ENCODE data around the gene G6PC1.
A peak's percentile ranks its signal among the peaks of the same experiment; 100 is the strongest.

G6PC1 gene

DNA sequence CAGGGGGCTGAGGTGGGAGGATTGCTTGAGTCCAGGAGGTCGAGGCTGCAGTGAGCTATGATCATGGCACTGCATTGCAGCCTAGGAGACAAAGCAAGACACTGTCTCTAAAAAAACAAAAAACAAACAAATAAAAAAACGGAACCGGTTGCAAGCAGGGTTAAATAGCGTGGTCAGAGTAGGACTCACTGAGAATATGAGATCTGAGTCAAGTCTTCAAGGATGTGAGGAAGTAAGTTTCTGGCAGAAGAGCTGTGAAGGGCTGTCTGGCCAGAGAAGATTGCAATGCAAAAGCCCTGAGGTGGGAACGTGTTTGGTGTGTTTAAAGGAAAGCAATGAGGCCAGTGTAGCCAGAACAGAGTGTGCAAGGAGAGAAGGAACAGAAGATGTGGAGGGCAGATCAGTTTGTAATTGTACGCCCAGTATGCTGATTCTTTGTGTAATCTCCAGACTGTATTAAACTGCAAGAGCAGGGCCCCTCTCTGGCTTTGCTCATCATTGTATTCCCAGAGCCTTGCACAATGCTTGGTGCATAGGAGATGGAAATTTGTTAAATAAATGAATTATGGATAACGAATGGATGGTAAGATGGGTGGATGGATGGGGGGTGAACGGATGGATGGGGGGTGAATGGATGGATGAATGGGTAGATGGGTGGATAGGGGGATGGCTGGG, 6.3 kb downstream of the G6PC1 start:
- peaks cover 19% of the 10 kb centered on the region for H3K4me1 ChIP-seq (ENCODE audit: control insufficient read depth, low read length)
- no peak overlapping the region for H3K4me3 ChIP-seq (ENCODE audit: low read length)
- no peak overlapping the region for H3K4me2 ChIP-seq (ENCODE audit: low read length)
- H3K79me2 ChIP-seq (ENCODE audit: control insufficient read depth, low read length), result no peaks in the 10 kb centered on the region
- no peaks in the 10 kb centered on the region for H3K9me3 ChIP-seq (ENCODE audit: control insufficient read depth, insufficient read depth, low read length)
- TF ChIP-seq, protein P1, sequence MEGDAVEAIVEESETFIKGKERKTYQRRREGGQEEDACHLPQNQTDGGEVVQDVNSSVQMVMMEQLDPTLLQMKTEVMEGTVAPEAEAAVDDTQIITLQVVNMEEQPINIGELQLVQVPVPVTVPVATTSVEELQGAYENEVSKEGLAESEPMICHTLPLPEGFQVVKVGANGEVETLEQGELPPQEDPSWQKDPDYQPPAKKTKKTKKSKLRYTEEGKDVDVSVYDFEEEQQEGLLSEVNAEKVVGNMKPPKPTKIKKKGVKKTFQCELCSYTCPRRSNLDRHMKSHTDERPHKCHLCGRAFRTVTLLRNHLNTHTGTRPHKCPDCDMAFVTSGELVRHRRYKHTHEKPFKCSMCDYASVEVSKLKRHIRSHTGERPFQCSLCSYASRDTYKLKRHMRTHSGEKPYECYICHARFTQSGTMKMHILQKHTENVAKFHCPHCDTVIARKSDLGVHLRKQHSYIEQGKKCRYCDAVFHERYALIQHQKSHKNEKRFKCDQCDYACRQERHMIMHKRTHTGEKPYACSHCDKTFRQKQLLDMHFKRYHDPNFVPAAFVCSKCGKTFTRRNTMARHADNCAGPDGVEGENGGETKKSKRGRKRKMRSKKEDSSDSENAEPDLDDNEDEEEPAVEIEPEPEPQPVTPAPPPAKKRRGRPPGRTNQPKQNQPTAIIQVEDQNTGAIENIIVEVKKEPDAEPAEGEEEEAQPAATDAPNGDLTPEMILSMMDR (IDR thresholded peaks at IDR 0.05; ENCODE audit: low read depth, low read length, poor library complexity, severe bottlenecking), result no peak
- no peak for TF ChIP-seq EZH2phosphoT487 (IDR thresholded peaks at IDR 0.05; ENCODE audit: borderline replicate concordance, low read length)
- no peak overlapping the region for H3K27ac ChIP-seq (ENCODE audit: low read depth, low read length)
- H3K9me2 ChIP-seq (replicated peaks; ENCODE audit: control insufficient read depth, low read length), result no peaks in the 10 kb centered on the region
- H3K36me3 ChIP-seq (ENCODE audit: control insufficient read depth, low read length), result no peaks in the 10 kb centered on the region
- peaks cover 9% of the 10 kb centered on the region for H3K27me3 ChIP-seq (ENCODE audit: control insufficient read depth, low read length)
- no peaks in the 10 kb centered on the region for H4K20me1 ChIP-seq (ENCODE audit: control insufficient read depth, insufficient read depth, low read depth, low read length)
- no peaks in the 10 kb centered on the region for H3F3A ChIP-seq (ENCODE audit: control insufficient read depth, insufficient read depth)

DNA sequence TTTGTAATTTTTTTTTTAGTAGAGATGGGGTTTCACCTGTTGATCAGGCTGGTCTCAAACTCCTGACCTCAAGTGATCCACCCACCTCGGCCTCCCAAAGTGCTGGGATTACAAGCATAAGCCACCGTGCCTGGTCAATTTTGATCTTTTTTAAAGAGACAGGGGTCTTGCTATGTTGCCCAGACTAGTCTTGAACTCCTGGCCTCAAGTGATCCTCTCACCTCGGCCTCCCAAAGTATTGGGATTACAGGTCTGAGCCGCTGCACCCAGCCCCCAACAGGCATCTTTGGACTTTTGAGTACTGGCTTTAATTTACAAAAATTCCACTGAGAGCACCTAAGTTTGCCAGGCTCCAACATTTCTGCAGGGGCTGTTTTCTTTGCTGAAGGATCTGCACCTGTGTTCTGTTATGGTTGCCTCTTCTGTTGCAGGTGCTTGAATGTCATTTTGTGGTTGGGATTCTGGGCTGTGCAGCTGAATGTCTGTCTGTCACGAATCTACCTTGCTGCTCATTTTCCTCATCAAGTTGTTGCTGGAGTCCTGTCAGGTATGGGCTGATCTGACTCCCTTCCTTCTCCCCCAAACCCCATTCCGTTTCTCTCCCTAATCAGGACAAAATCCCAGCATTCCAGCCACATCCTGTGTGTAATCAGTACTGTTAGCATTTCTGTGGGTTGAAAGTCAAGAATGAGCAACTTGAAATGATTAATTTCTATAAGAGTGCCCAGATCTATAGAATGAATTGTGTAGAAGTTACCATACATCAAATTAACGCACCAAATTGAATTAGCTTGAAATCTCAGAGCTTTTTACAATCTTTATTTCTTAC, 8.5 kb downstream of the G6PC1 start:
- Histone ChIP-seq H3K36me3 (ENCODE audit: control insufficient read depth, low read length) (no peaks in the 10 kb centered on the region), H3K4me2 (ENCODE audit: low read length) (peak overlapping the region; percentile 22), H3K9me3 (ENCODE audit: control insufficient read depth, insufficient read depth, low read length) (no peaks in the 10 kb centered on the region), H3K27ac (ENCODE audit: low read depth, low read length) (no peak overlapping the region), H3K4me1 (ENCODE audit: control insufficient read depth, low read length) (peaks cover 19% of the 10 kb centered on the region), H4K20me1 (ENCODE audit: control insufficient read depth, insufficient read depth, low read depth, low read length) (no peaks in the 10 kb centered on the region), H3K4me3 (ENCODE audit: low read length) (no peak overlapping the region), H3K27me3 (ENCODE audit: control insufficient read depth, low read length) (peaks cover 7% of the 10 kb centered on the region; the same call in 1 of the 2 replicates), H3K9me2 (replicated peaks; ENCODE audit: control insufficient read depth, low read length) (no peaks in the 10 kb centered on the region), H3K79me2 (ENCODE audit: control insufficient read depth, low read length) (no peaks in the 10 kb centered on the region), H3F3A (ENCODE audit: control insufficient read depth, insufficient read depth) (no peaks in the 10 kb centered on the region)
- TF ChIP-seq, protein P1 (IDR thresholded peaks at IDR 0.05; ENCODE audit: low read depth, low read length, poor library complexity, severe bottlenecking), result no peak
- TF ChIP-seq EZH2phosphoT487 (IDR thresholded peaks at IDR 0.05; ENCODE audit: borderline replicate concordance, low read length), result no peak

DNA sequence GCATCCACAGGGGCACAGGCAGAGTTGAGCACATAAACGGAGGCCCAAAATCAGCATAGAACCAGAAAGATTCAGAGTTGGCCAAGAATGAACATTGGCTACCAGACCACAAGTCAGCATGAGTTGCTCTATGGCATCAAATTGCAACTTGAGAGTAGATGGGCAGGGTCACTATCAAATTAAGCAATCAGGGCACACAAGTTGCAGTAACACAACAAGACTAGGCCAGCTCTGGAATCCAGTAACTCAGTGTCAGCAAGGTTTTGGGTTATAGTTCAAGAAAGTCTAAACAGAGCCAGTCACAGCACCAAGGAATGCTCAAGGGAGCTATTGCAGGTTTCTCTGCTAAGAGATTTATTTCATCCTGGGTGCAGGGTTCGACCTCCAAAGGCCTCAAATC, 12.9 kb downstream of the G6PC1 start:
- no peaks in the 10 kb centered on the region for H3K9me2 ChIP-seq (replicated peaks; ENCODE audit: control insufficient read depth, low read length)
- H3F3A ChIP-seq (ENCODE audit: control insufficient read depth, insufficient read depth), result no peaks in the 10 kb centered on the region

More for the DNA sequence above, 12.9 kb downstream of the G6PC1 start:
- TF ChIP-seq EZH2phosphoT487 (IDR thresholded peaks at IDR 0.05; ENCODE audit: borderline replicate concordance, low read length), result no peak
- TF ChIP-seq, protein P1 (IDR thresholded peaks at IDR 0.05; ENCODE audit: low read depth, low read length, poor library complexity, severe bottlenecking), result no peak
- Histone ChIP-seq H3K4me1 (ENCODE audit: control insufficient read depth, low read length) (peaks cover 11% of the 10 kb centered on the region), H3K36me3 (ENCODE audit: control insufficient read depth, low read length) (no peaks in the 10 kb centered on the region), H3K27me3 (ENCODE audit: control insufficient read depth, low read length) (peaks cover 2% of the 10 kb centered on the region; the same call in 1 of the 2 replicates), H3K4me2 (ENCODE audit: low read length) (no peak overlapping the region), H3K9me3 (ENCODE audit: control insufficient read depth, insufficient read depth, low read length) (no peaks in the 10 kb centered on the region), H3K79me2 (ENCODE audit: control insufficient read depth, low read length) (no peaks in the 10 kb centered on the region), H3K27ac (ENCODE audit: low read depth, low read length) (no peak overlapping the region), H4K20me1 (ENCODE audit: control insufficient read depth, insufficient read depth, low read depth, low read length) (no peaks in the 10 kb centered on the region), H3K4me3 (ENCODE audit: low read length) (no peak overlapping the region)

Measured in DOHH2 (cell line).